Measurements from ENCODE around the gene PPP3R2. TPM values are rescaled to one million over a fixed set of nuclear protein-coding genes. Genes with fewer than 3 reads are reported as not detected.
A peak's percentile ranks its signal among the peaks of the same experiment; 100 is the strongest.
"Not testable (repeated sequence)": the region's sequence is repeated elsewhere in the genome, so short reads cannot be mapped to it uniquely, and the experiment has no call there.

Gene PPP3R2
- polyA plus RNA-seq, 1 donor from 2014 or later, result not detected

DNA sequence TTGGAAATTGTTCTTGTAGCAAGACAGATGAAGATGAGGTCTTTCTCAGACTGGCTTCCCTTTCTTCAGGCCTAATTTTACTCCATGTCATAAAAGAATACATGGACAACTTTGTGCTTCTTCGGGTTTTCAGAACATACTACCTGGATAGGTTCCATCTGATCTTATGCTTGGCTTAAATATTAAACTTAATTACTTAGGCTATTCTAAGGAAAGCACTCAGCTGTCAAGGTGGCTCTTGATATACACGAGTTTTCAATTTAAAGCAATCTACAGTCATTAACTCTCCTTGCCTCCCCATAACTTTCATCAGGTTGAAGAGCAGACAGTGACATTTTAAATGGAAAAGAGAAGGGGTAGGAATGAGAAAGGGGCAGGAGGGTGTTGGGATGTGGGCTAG lies 9.5 kb upstream of the PPP3R2 start:
- peaks cover 0 to 8% (median 0%) of the 10 kb centered on the region in 3 donors for H3K4me1 Mint-ChIP-seq
- H3K27ac Mint-ChIP-seq, result no peak overlapping the region
- peaks cover 11% of the 10 kb centered on the region for H3K27me3 Mint-ChIP-seq
- H3K9me3 Mint-ChIP-seq, result no peaks in the 10 kb centered on the region
- H3K4me3 Mint-ChIP-seq, result no peak overlapping the region
- H3K36me3 Mint-ChIP-seq, result no peaks in the 10 kb centered on the region

GRCh38 chr9:101601904-101602765 lies 7.4 kb upstream of the PPP3R2 start:
- peaks cover 8% of the 10 kb centered on the region for H3K27me3 Mint-ChIP-seq
- no peak overlapping the region for H3K27ac Mint-ChIP-seq
- peak overlapping the region in 2 of 4 donors; percentile 26 to 58 for H3K4me3 Mint-ChIP-seq
- H3K9me3 Mint-ChIP-seq, result no peaks in the 10 kb centered on the region
- H3K4me1 Mint-ChIP-seq, result peaks cover 0 to 8% (median 0%) of the 10 kb centered on the region in 3 donors
- no peaks in the 10 kb centered on the region for H3K36me3 Mint-ChIP-seq

- Mint-ChIP-seq H3K27me3 (no peaks in the 10 kb centered on the region), H3K9me3 (no peaks in the 10 kb centered on the region), H3K4me3 (no peak overlapping the region), H3K27ac (peak overlapping the region in 1 of 3 donors; percentile 42), H3K4me1 (no peaks in the 10 kb centered on the region), H3K36me3 (peaks cover 1% of the 10 kb centered on the region)
Observed at GRCh38 chr9:101593345-101593744, 1.4 kb downstream of the PPP3R2 start.

DNA sequence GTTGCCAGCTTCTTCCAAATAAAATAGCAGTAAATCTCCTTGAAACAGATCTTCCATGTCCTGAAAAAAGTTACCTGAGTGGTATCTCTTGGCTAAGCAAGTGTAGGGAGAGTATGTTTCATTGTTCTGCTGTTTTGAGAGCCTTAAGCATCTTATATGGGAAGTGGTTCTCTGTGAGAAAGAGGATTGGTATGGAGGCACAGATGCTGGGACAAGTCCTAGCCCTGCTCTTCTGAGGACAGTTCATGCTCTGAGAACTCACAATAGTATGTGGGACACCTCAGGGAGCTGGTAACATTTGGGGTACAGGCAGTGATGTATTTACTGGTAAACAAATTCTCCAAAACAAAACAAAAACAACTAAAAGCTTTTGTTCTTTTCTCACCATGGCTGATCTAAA lies 2.0 kb downstream of the PPP3R2 start:
- H3K27me3 Mint-ChIP-seq, result no peaks in the 10 kb centered on the region
- H3K36me3 Mint-ChIP-seq, result peaks cover 1% of the 10 kb centered on the region
- no peak overlapping the region for H3K4me3 Mint-ChIP-seq
- H3K9me3 Mint-ChIP-seq, result no peaks in the 10 kb centered on the region
- H3K4me1 Mint-ChIP-seq, result no peaks in the 10 kb centered on the region
- H3K27ac Mint-ChIP-seq, result peak overlapping the region in 1 of 3 donors; percentile 42

- no peak overlapping the region for H3K4me3 Mint-ChIP-seq
- no peak overlapping the region for H3K27ac Mint-ChIP-seq
- H3K27me3 Mint-ChIP-seq, result no peaks in the 10 kb centered on the region
- H3K4me1 Mint-ChIP-seq, result no peaks in the 10 kb centered on the region
- H3K9me3 Mint-ChIP-seq, result no peaks in the 10 kb centered on the region
- peaks cover 1% of the 10 kb centered on the region for H3K36me3 Mint-ChIP-seq
Observed at GRCh38 chr9:101591787-101592446, 2.9 kb downstream of the PPP3R2 start.

DNA sequence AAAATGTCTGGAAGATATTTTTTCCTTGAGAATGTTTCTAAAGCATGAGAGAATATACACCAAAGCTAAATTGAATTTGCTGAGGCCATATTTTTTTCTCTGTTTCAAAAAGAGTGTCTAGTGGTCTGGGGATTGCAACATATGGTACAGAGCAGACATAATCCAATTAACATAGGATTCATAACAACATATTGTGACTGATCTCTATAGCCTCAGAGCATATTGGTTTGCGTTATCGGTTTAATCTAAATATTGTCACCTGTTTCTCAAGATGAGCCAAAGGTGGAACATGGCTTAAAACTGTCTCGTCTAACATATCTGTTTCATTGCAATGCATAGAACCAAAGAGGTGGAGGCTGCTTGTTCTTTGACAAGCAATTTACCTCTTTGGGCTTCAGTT lies 3.9 kb downstream of the PPP3R2 start:
- Mint-ChIP-seq H3K27ac (no peak overlapping the region), H3K4me1 (no peaks in the 10 kb centered on the region), H3K27me3 (no peaks in the 10 kb centered on the region), H3K4me3 (no peak overlapping the region), H3K36me3 (peaks cover 5% of the 10 kb centered on the region), H3K9me3 (no peaks in the 10 kb centered on the region)

DNA sequence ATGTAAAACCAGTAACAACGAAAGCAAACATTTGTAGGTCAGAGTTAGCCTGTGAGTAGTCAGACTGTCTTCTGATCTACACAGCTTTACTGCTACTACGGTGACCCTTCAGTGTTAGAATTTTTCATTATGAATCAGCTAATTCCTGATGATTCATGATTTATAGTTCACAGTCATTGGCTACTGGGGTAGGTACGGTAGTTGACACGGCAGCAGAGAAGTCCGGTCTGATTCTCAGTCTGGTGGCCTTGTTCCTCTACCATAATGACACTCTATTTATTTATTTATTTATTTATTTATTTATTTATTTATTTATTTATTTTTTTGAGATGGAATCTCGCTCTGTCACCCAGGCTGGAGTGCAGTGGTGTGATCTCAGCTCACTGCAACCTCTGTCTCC lies 4.7 kb downstream of the PPP3R2 start:
- not testable (repeated sequence) for H3K4me1 Mint-ChIP-seq, H3K27me3 Mint-ChIP-seq, H3K36me3 Mint-ChIP-seq, H3K9me3 Mint-ChIP-seq, H3K27ac Mint-ChIP-seq, H3K4me3 Mint-ChIP-seq

- Mint-ChIP-seq H3K9me3 (no peaks in the 10 kb centered on the region), H3K4me3 (no peak overlapping the region), H3K4me1 (peaks cover 0 to 2% (median 0%) of the 10 kb centered on the region in 3 donors), H3K27ac (no peak overlapping the region), H3K36me3 (peaks cover 5% of the 10 kb centered on the region), H3K27me3 (no peaks in the 10 kb centered on the region)
Observed at GRCh38 chr9:101587332-101588043, 7.3 kb downstream of the PPP3R2 start.

DNA sequence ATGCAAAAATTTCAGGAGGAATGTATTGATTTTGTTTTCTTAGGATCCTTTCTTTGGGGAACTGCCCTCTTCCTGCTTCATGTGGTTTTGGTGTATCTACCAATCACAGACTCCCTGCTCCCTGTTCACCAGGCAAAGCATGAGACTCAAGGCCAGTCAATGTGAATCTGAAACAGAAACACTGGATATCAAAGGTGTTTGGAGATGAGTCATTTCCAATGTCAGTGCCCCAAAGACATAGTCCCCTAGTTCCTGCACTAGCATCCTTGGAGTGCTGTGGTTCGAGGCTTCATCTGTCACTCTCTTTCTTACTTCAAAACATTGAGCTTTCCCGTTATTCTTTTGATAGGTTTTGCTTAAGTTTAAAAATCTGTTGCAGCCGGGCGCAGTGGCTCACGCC lies 8.1 kb downstream of the PPP3R2 start:
- Mint-ChIP-seq H3K27me3 (no peaks in the 10 kb centered on the region), H3K27ac (no peak overlapping the region), H3K9me3 (no peaks in the 10 kb centered on the region), H3K4me1 (peaks cover 0 to 2% (median 0%) of the 10 kb centered on the region in 3 donors), H3K4me3 (no peak overlapping the region), H3K36me3 (peaks cover 5% of the 10 kb centered on the region)

- Mint-ChIP-seq H3K9me3 (no peaks in the 10 kb centered on the region), H3K27ac (no peak overlapping the region), H3K4me1 (peaks cover 0 to 2% (median 0%) of the 10 kb centered on the region in 3 donors), H3K36me3 (peaks cover 5% of the 10 kb centered on the region), H3K27me3 (no peaks in the 10 kb centered on the region), H3K4me3 (no peak overlapping the region)
Observed at GRCh38 chr9:101585740-101586139, 9.0 kb downstream of the PPP3R2 start.

GRCh38 chr9:101582553-101582952 lies 12.2 kb downstream of the PPP3R2 start:
- no peaks in the 10 kb centered on the region for H3K27me3 Mint-ChIP-seq

DNA sequence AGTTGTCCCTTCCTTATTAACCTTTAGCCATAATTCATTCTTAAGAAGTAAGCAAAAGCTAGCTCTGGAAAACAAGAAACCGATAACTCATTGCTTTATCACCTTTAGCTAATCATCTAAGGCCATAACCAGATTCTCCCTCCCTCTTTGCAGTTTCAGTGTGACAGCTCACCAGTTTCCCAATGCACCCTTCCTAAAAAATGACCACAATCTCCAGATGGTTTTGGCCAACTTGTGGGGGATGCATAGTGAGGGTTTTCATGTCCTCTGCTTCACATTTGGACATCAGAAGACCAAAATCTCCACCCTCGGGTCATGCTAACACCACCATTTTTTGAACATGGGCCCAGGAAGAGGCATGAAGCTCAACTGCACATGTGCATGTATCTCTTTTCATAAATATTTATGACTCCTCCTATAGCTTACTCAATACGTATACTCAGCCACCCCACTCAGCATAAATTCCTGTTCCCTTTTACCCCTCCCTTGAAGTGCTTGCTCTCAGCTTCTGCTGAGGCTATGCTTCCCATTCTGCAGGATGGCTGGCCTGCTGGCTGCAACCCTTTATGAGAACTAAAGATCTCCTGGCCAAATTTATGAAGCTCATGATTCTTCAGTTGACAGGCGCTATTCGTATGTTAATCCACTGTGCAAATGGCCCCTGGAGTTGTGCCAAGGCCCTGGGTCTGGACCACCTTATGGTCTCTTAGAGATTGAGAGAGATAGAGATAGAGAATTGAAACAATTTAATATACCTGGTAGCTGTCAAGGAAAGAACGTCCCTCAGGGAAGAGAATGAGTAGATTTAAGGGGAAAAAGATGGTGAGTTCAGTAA lies 14.8 kb downstream of the PPP3R2 start:
- H3K36me3 Mint-ChIP-seq, result peaks cover 4% of the 10 kb centered on the region
- peaks cover 7 to 12% (median 9%) of the 10 kb centered on the region in 3 donors for H3K4me1 Mint-ChIP-seq
- no peaks in the 10 kb centered on the region for H3K27me3 Mint-ChIP-seq
- no peaks in the 10 kb centered on the region for H3K9me3 Mint-ChIP-seq
- H3K27ac Mint-ChIP-seq, result no peak overlapping the region
- no peak overlapping the region for H3K4me3 Mint-ChIP-seq

More at GRCh38 chr9:101582553-101582952, 12.2 kb downstream of the PPP3R2 start:
- Mint-ChIP-seq H3K36me3 (peaks cover 5% of the 10 kb centered on the region), H3K4me3 (no peak overlapping the region), H3K4me1 (peaks cover 9% of the 10 kb centered on the region in 3 donors), H3K27ac (no peak overlapping the region), H3K9me3 (no peaks in the 10 kb centered on the region)

DNA sequence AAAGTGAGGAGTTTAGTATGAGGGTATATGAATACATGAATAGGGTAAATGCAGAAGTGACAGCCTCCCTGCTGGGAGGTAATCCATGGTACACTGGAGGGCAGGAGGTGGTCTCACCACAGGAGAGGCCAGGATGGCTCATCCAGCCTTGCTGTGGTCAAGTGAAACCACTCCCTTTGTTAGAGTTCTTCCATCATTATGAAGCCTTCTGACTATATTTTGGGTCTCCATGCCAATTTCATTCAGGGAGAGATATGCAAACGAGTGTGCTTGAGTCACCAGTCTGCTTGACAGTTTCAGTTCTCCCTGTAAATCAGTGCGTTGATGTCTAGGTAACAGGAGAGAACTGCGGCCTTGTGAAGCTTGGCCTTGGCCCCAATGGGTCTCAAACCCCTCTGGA lies 16.4 kb downstream of the PPP3R2 start:
- H3K4me1 Mint-ChIP-seq, result peaks cover 7 to 12% (median 9%) of the 10 kb centered on the region in 3 donors
- H3K27me3 Mint-ChIP-seq, result no peaks in the 10 kb centered on the region
- no peak overlapping the region for H3K27ac Mint-ChIP-seq
- peak overlapping the region in 1 of 4 donors; percentile 19 for H3K4me3 Mint-ChIP-seq
- H3K9me3 Mint-ChIP-seq, result no peaks in the 10 kb centered on the region
- peaks cover 3% of the 10 kb centered on the region for H3K36me3 Mint-ChIP-seq

DNA sequence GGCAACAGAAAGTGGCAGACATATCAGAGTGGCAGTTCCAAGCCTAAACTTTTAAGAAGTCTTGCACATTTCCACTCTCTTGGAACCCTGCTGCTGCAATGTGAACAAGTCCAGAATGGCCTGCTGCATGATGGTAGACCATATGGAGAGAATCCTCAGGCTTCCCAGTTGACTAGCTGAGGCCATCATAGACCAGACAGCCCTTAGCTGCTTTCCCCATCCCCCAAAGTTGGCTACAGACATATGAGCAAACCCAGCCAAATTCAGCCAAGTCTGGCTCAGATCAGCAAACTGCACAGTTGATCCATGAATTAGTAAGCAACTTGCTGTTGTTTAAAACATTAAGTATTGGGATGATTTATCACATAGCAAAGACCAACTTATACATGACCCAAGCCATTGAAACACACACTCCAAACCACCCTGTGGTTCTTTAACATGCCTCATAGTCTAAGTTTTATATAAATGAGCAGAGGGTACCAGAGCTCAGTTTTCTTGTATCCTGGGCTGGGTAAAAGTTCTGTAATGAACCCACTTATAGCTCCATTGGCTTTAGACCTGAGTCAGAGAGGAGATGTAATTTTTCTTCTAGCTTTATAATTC lies 19.9 kb downstream of the PPP3R2 start:
- H3K36me3 Mint-ChIP-seq, result peaks cover 4% of the 10 kb centered on the region
- H3K4me3 Mint-ChIP-seq, result no peak overlapping the region
- no peaks in the 10 kb centered on the region for H3K9me3 Mint-ChIP-seq
- H3K4me1 Mint-ChIP-seq, result peaks cover 7 to 12% (median 9%) of the 10 kb centered on the region in 3 donors
- no peaks in the 10 kb centered on the region for H3K27me3 Mint-ChIP-seq
- no peak overlapping the region for H3K27ac Mint-ChIP-seq
